HG03378 (cell line): Measurements from ENCODE around the gene CHMP2B.
"Not testable (repeated sequence)": the region's sequence is repeated elsewhere in the genome, so short reads cannot be mapped to it uniquely, and the experiment has no call there.

Source experiments
- ATAC-seq: cut with Tn5 transposase; IDR thresholded peaks from one replicate; pipeline ENCODE4 v1.9.1; 2021; ENCODE audit warnings: mild to moderate bottlenecking, moderate library complexity; ENCODE audit not compliant: unreplicated experiment

CHMP2B gene

DNA sequence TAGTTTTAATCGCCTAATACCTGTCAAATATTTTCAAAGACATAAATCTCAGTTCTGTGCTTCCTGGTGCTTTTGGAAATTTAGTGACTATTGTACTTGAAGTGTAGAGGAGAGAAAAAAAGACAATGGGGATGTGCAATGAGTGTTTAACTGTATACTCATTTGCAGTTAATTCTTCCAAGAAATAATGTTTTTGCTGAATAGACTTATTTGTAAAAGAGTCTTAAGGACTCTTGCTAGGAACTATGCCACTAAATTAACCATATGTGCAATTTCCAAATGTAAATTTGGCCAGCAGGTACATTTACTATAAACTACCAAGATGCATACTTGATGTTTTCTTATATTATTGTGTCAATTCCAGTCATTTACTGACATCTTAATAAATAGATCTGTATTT lies 2.0 kb downstream of the CHMP2B start:
- ATAC-seq = no peak

- ATAC-seq = no peak
These were observed 6.7 kb downstream of the CHMP2B start for GRCh38 chr3:87233805-87234204.

- no peak for ATAC-seq
These were observed 9.0 kb downstream of the CHMP2B start for GRCh38 chr3:87236093-87236492.

DNA sequence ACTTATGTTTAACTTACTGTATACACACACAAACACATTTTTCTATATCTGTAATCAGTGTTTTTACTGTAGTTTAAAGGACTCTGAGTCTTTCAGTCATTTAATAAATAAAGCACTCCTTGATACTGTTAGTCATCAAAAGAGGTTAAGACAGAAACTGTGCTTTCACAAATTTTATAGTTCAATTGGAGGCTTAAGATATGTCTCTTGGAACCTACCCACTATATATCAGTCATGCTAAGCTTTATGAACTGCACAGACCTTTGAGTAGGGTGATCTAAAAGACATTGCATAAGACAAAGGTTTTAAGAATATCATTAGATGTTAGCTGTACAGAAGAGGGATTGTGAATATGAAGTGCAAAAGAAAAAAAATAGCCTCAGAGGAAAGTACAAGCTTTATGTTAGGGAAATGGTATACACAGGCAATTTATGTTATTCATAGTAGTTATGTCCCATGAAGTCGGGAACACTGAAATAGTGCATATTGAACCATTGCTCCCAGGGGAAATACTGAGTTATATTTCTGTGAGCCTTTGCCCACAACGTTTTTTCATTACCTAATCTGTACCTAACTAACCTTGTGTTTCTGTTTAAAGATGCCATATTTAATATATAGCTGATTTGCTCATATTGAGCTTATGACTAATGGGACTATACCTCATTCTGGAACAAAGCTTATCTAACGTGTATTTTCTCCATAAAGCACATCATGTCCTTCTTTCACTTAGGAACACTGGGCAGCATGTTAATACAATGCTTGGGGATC lies 19.7 kb downstream of the CHMP2B start:
- ATAC-seq = no peak

DNA sequence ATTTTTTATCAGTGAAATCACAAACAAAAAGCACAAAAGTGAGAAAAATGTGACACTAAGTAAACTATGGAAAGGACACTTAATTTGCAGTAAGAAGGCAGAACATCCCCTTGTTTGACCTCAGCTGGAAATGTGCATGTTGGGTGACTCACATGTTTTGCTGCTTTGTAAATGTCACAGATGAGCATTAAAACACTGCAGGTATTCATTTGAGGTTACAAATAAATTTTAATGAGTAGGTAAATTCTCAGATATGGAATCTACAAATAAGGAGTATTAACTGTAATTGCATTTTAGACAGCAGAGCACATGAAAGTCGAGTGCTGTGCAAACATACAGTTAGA lies 20.3 kb downstream of the CHMP2B start:
- no peak for ATAC-seq

DNA sequence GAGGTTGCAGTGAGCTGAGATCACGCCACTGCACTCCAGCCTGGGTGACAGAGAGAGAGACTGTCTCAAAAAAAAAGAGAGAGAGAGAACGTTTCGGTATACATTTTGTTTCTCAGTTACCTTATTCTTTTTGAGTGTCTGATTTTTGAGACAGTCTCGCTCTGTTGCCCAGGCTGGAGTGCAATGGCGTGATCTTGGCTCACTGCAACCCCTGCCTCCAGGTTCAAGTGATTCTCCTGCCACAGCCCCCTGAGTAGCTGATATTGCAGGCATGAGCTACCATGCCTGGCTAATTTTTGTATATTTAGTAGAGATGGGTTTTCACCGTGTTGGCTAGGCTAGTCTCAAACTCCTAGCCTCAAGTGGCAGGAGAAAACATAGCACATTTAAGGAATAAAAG lies 21.1 kb downstream of the CHMP2B start:
- not testable (repeated sequence) for ATAC-seq

DNA sequence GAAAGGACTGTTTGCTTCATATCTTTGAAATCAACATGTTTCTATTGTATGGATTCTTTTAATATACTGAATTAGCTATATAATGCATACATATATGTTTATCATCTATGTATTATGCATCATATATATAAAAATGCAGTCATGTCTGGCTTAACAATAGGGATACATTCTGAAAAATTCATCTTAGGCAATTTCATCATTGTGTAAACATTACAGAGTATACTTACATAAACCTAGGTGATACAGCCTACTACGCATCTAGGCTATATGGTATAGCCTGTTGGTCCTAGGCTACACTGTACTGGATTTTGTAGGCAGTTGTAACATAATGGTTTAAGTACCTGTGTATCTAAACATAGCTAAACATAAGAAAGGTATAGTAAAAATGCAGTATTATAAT lies 21.7 kb downstream of the CHMP2B start:
- ATAC-seq = no peak

GRCh38 chr3:87250009-87250408 lies 22.9 kb downstream of the CHMP2B start:
- ATAC-seq = no peak

DNA sequence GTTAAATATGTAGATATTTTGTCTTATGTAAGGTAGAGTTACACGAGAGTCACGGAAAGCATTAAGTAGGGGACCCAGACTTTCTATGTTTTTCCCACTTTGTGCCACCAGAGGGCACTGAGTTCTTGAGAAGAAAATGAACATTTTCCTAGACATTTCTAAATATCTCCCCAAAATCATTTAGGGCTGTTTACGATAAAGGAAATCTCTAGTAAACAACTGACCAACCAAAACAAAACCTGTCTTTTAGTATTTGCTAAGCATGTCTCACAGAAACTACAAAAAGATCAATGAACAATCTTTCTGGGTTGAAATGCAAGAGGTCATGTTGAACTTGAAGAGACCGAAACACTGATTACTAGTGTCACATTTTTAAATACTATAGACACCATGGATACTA lies 33.2 kb downstream of the CHMP2B start:
- peak; percentile 83 for ATAC-seq

GRCh38 chr3:87261925-87262324 lies 34.8 kb downstream of the CHMP2B start:
- ATAC-seq = no peak

DNA sequence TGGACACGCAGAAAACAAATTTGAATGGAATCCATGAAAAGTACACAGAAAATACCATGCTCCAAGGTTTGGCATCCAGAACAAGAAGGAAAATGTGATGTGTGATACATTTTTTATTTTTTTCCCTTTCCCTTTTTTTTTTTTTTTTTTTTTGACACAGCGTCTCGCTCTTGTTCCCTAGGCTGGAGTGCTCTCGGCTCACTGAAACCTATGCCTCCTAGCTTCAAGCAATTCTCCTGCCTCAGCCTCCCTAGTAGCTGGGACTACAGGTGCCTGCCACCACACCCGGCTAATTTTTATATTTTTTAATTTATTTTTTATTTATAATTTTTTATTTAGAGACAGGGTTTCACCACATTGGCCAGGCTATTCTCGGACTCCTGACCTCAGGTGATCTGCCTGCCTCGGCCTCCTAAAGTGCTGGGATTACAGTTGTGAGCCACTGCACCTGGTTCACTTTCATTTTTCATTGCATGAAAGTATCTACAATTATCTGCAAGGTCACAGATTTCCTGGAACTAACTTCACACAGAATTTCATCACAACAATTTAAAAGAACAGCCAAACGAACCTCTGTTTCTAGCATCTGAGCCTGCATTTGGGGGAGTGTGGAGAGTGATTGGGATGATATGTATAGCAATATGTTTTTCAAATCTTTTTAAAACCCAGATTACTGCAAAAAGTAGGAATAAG lies 41.0 kb downstream of the CHMP2B start:
- no peak for ATAC-seq

DNA sequence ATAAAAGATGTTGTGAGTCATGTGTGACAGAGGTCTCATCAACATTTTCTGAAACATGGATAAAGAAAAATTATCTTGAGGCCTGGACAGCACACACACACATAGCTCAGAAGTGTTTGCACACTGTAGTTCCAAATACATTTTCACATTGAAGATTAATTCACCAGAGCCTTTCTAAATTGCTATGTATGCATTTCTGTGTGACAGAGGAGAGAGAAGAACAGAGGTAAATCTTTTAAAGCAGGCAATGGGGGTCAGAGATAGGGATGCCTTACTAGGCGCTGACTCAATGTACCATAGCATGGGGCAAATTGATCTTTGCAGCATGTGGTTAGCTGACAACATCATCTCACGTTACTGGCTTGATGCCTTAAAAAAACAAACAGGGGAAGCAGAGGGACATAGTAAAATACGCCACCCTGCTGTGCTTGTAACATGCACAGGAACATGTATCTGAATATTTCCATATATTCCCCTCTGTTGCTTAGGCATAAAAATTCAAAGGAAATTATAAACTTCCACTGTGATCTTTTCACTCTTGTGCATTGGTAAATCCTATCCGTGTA lies 41.6 kb downstream of the CHMP2B start:
- no peak for ATAC-seq

- ATAC-seq = no peak
These were observed 42.6 kb downstream of the CHMP2B start for GRCh38 chr3:87269723-87270122.

DNA sequence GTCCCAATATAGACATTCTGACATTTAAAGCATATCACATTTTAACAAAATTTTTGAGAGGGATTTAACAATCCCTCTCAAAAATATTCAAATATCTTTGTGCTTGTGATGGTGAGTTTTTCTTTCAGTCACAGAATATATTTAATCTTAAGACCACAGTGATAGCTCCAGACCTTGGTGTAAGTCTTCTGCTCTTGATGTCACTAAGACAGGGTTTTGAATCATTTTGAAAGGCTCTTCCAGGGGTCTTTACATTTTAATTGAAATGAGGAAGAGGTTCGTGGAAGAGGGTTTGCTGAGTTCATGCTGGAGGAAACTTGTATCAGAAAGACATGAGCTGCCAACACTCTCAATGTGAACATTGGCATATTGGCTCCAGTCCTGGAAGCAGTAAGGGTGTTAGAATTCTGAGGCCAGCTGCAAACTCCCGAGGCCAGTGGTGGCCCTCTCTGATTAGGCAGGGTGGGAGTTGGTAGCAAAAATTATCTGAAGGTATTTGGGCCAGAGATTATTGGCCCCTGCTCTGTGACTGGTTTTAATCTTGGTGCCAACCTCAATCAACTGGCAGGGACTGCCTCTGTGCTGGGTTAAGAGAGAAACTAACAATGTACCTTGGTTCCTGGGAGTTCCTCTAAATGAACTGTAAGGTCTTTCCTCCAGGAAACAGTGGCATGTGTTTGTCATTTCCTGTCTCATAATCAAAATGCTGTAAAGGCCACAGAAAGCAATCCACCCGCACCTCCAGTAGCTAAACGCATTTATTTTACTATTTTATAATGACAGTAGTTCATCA lies 44.0 kb downstream of the CHMP2B start:
- ATAC-seq = no peak

DNA sequence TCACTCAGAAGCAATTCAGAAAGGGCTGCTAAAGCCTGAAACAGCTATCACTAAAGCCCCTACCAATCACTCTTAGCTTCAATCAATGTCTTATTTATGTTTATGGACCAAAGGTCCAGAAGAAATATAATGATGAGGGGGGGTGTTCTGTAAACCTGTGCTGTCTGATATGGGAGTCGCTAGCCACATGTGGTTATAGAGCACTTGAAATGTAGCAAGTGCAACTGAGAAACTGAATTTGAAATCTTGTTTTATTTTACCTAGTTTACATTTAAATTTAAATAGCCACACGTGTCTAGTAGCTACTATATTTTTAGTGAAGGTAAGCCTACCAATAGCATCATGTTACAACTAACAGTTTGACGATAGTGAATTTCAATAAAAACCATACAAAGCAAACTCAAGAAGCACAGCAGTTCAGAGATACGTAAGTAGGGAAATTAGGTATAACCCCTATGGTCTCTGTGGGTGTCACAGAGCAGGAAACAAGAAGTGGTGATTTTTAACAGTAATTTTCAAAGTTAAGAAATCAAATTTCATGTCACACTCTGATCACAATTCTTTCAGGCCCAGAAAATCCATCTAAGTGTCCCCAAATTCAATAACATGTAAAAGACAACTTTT lies 45.7 kb downstream of the CHMP2B start:
- peak; percentile 96 for ATAC-seq

GRCh38 chr3:87276484-87276883 lies 49.4 kb downstream of the CHMP2B start, which contains the start of gene POU1F1:
POU1F1 (minus strand) TSS chr3:87276584; CDS start chr3:87276462, 122 bp downstream.
- ATAC-seq = no peak

GRCh38 chr3:87287011-87287410 lies 59.9 kb downstream of the CHMP2B start:
- ATAC-seq = peak; percentile 71

DNA sequence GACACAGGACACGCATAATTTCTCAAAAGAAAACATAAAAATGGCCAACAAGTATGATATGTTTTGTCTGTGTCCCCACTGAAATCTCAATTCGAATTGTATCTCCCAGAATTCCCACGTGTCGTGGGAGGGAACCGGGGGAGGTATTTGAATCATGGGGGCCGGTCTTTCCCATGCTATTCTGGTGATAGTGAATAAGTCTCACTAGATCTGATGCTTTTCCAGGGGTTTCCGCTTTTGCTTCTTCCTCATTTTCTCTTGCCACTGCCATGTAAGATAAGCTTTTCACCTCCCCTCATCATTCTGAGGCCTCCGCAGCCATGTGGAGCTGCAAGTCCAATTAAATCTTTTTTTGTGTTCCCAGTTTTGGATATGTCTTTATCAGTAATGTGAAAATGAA lies 61.3 kb downstream of the CHMP2B start:
- ATAC-seq = no peak

DNA sequence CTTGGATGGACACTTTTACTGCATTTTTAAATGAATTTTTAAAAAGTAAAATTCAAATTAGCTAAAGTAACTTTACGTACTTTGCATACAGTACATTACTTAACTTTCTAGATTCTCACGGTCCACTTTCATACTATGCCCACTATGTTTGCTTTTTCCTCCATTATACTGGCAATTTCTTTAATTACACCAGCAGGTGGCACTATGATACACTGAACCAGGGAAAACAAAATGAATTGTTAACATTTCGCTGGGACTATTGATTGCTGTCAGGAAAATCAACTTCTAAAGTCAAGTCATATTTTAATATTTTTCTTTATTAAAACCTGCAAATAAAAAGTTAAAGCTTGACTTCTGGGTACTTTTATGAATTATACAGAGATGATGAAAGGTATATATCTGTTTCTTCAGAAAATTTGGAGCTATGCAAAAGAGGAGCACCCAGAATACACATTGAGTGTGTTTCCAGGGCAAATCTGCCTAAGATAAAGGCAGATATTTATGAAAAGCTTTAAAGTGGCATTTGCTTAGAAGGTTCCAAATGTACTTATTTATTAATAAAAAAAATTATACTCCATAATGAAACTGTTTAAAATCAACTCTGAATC lies 71.1 kb downstream of the CHMP2B start:
- ATAC-seq = peak; percentile 90

- ATAC-seq = not testable (repeated sequence)
These were observed 77.9 kb downstream of the CHMP2B start for GRCh38 chr3:87305031-87305430.
